Activated naive CD4-positive, alpha-beta T cell treated with anti-CD3 and anti-CD28 coated beads for 36 hours (primary cell): ENCODE data around the gene TCFL5. TPM values are rescaled to one million over a fixed set of nuclear protein-coding genes. Genes with fewer than 3 reads are reported as not detected.

ENCODE experiments used
- CTCF ChIA-PET: fragments of 350-600 bp; sonication (Branson Sonifier 250); formaldehyde crosslinking; loops from one replicate; lab custom pipeline; 2021; ENCODE audit warnings: antibody characterized with exemption; lab: Charles Lee
- DNase-seq: peaks from one replicate; pipeline ENCODE4 v3.0.0-alpha.2; 2020
- H3K27ac Mint-ChIP-seq: one replicate; pipeline ENCODE4 v1.8.0; 2021; ENCODE audit warnings: mild to moderate bottlenecking, mixed read lengths
- H3K27me3 Mint-ChIP-seq: one replicate; pipeline ENCODE4 v1.8.0; 2021; ENCODE audit warnings: low read depth, mixed read lengths
- H3K36me3 Mint-ChIP-seq: one replicate; pipeline ENCODE4 v1.8.0; 2021; ENCODE audit warnings: low read depth, mixed read lengths
- H3K4me1 Mint-ChIP-seq: one replicate; pipeline ENCODE4 v1.8.0; 2021; ENCODE audit warnings: low read depth, mixed read lengths
- H3K4me3 Mint-ChIP-seq: one replicate; pipeline ENCODE4 v1.8.0; 2021; ENCODE audit warnings: mild to moderate bottlenecking, moderate library complexity, mixed read lengths
- H3K9me3 Mint-ChIP-seq: one replicate; pipeline ENCODE4 v1.8.0; 2021; ENCODE audit warnings: mixed read lengths
- intact Hi-C: fragments of 100-400 bp; cut with micrococcal nuclease; formaldehyde crosslinking; loops from one replicate; pipeline ENCODE4 v1.15.1; 2023
- total RNA-seq, 2 experiments: library from RNA; stranded (reverse); gene quantifications; one replicate each; pipeline ENCODE4 v1.2.3, GENCODE V29; 2021

TCFL5 gene
- total RNA-seq, 2 experiments from 2014 or later: 5.4 to 5.5 TPM

DNA sequence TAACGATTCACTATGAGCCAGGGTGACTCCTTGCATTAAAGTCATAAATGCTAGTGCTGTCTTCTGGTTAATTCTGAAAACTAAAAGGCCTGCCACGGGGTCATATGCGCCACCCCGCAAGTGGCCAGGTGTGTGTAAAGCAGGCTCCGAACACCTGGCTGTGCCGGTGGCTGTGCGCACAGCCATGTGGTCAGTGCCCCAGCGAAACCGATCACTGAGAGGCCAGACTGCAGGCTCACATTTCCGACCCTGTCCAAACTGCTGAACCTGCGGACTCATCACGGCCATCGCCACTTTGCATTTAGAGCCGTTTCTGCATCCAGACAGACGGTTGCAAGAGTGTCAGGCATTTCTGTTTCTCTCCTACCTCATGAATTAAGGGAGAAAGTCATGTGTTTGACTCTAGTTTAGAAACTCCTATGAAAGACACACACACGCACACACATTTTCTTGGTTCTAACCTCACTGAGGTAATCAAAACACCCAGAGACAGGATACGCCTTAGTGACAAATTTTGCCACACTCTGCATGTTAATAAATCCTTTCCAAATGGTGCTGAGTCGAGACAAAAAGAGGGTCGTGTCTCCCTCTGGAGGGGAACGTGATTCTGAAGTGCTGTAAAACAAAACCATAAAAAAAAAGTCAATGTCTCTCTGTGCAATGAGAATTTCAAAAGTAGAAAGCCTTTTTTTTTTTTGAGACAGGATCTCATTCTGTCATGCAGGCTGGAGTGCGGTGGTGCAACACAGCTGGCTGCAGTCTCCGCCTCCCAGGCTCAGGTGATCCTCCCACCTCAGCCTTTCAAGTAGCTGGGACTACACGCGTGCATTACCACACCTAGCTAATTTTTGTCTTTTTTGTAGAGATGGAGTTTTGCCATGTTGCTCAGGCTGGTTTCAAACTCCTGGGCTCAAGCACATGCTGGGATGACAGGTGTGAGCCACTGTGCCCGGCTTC lies 31.0 kb upstream of the TCFL5 start:
- Mint-ChIP-seq H3K27me3 (no peaks in the 10 kb centered on the region), H3K9me3 (no peaks in the 10 kb centered on the region), H3K36me3 (peaks cover 49% of the 10 kb centered on the region), H3K4me1 (peaks cover 31% of the 10 kb centered on the region), H3K4me3 (no peak overlapping the region), H3K27ac (peak overlapping the region; percentile 59)
- intact Hi-C loops: no loop called here
- peak; percentile 42 for DNase-seq
- CTCF ChIA-PET: interaction anchor here (0.7 to 1.9 kb wide), 4 partner anchors 10 to 116 kb away, joined by 4 to 6 read pairs (median 6); no protein-coding TSS in a partner anchor

DNA sequence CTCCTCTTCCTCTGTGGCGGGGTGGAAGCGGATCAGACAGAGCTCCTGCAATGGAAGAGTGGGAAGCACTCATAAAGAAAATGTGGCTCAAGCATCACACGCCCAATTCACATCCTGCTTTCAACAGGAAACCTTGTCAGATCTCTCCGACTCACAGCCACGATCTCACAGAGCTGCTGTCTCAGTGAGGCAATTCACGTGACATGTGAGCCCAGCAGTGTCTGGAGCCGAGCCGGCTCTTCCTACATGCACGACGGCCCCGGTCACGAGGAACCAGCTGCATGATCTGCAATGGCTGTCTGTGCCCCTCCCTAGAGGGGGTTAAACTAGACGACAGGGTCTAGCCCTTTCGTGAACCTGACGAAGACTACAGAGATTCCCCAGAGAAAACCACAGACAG lies 29.5 kb upstream of the TCFL5 start:
- Mint-ChIP-seq H3K9me3 (no peaks in the 10 kb centered on the region), H3K27me3 (no peaks in the 10 kb centered on the region), H3K4me3 (no peak overlapping the region), H3K36me3 (peaks cover 49% of the 10 kb centered on the region), H3K27ac (peak overlapping the region; percentile 72), H3K4me1 (peaks cover 35% of the 10 kb centered on the region)
- peak; percentile 62 for DNase-seq
- intact Hi-C loops: no loop called here
- CTCF ChIA-PET: interaction anchor here (1.5 to 2.8 kb wide), 2 partner anchors 9 to 69 kb away, joined by 4 to 12 read pairs; no protein-coding TSS in a partner anchor

DNA sequence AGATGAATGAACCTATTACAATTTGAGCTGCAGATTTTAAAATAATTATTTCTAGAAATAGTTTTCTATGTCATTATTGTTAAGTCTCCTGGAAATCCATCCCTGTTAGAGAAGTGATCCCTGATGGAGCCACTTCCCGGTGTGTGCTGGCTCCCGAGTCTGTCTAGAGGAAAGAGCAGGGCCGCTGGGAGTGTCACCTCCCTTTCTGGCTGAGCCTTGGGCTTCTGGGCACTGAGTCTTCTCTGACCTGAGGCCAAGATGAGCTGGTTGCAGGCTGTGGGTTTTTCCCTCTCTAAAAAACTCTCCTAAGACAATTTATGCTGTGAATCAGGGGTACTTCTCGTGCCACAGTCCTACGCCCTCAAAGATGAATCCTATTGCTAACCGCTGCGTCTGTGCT lies 28.8 kb upstream of the TCFL5 start:
- Mint-ChIP-seq H3K27me3 (no peaks in the 10 kb centered on the region), H3K9me3 (no peaks in the 10 kb centered on the region), H3K4me1 (peaks cover 35% of the 10 kb centered on the region), H3K4me3 (no peak overlapping the region), H3K36me3 (peaks cover 46% of the 10 kb centered on the region), H3K27ac (no peak overlapping the region)
- intact Hi-C loops: no loop called here
- CTCF ChIA-PET: interaction anchor here (1.5 to 2.8 kb wide), 3 partner anchors 10 to 68 kb away, joined by 3 to 12 read pairs (median 4); no protein-coding TSS in a partner anchor
- DNase-seq: no peak

DNA sequence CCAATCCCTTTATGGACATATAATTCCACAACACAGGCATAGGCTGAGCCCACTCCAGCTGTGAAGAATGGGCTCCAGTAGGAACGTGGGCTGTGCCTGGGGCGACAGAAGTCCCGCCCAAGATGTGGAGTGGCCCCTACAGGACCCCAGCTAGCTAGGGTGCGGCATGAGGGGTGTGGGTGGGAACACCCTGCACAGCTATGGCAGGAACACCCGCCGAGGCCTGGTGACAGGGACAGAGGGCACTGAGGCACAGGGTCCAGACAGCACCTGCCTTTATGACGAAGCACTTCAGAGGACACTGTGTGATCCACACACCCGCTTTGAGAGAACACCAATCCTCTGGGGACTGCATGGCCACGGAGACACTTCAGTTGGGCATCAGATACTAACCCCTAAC lies 28.2 kb upstream of the TCFL5 start:
- Mint-ChIP-seq H3K36me3 (peaks cover 42% of the 10 kb centered on the region), H3K9me3 (no peaks in the 10 kb centered on the region), H3K4me3 (no peak overlapping the region), H3K27ac (no peak overlapping the region), H3K4me1 (peaks cover 35% of the 10 kb centered on the region), H3K27me3 (no peaks in the 10 kb centered on the region)
- intact Hi-C loops: no loop called here
- DNase-seq: no peak
- CTCF ChIA-PET: interaction anchor here (0.8 to 2.8 kb wide), 4 partner anchors 8 to 67 kb away, joined by 3 to 12 read pairs (median 4); no protein-coding TSS in a partner anchor

DNA sequence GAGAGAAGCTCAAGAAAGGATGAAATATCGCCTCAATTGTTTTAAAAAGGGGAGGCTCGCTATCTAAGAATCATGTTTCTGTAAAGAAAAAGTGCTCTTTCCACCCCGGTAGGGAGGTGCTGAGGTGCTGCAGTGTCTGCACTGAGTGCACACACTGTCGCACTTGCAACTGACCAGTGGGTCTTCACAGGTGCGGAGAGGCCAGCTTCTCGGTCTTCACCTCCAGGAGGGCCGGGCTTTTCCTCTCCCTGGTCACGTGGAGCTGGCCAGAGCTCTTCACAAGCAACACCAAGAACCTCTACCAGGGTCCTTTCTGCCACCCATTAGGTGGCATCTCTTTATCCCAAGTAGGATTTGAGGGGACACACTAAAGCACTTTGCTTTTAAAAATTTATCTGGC lies 27.8 kb upstream of the TCFL5 start:
- H3K27me3 Mint-ChIP-seq: no peaks in the 10 kb centered on the region
- CTCF ChIA-PET: interaction anchor here (0.8 to 2.8 kb wide), 3 partner anchors 8 to 12 kb away, joined by 3 to 12 read pairs (median 4); no protein-coding TSS in a partner anchor
- H3K36me3 Mint-ChIP-seq: peaks cover 41% of the 10 kb centered on the region
- no peak overlapping the region for H3K4me3 Mint-ChIP-seq
- peaks cover 35% of the 10 kb centered on the region for H3K4me1 Mint-ChIP-seq
- no peak for DNase-seq
- intact Hi-C loops: no loop called here
- no peaks in the 10 kb centered on the region for H3K9me3 Mint-ChIP-seq
- no peak overlapping the region for H3K27ac Mint-ChIP-seq

DNA sequence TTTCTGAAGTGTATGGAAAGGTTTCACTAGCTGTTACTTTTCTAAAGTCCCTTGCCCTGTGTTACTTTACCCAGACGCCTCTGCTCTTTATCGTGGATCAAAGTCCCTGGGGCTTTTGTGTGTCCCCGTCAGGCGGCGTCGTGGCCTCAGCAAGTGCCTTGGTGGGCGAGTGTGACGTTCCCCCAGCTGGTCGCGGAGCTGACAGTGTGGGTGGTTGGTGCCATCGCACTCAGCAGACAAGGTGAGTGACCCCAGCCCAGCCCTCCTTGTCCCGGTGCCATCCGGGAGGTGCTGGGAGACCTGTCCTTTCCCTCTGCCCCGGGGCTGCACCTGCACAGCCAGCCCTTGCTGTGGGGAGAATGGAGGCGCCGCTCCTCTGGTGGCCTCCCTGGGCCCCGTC lies 27.3 kb upstream of the TCFL5 start:
- Mint-ChIP-seq H3K9me3 (no peaks in the 10 kb centered on the region), H3K4me3 (no peak overlapping the region), H3K4me1 (peaks cover 35% of the 10 kb centered on the region), H3K36me3 (peaks cover 36% of the 10 kb centered on the region), H3K27ac (no peak overlapping the region), H3K27me3 (no peaks in the 10 kb centered on the region)
- CTCF ChIA-PET: interaction anchor here (0.8 to 2.8 kb wide), 3 partner anchors 9 to 13 kb away, joined by 3 to 12 read pairs (median 4); no protein-coding TSS in a partner anchor
- intact Hi-C loops: no loop called here
- no peak for DNase-seq

DNA sequence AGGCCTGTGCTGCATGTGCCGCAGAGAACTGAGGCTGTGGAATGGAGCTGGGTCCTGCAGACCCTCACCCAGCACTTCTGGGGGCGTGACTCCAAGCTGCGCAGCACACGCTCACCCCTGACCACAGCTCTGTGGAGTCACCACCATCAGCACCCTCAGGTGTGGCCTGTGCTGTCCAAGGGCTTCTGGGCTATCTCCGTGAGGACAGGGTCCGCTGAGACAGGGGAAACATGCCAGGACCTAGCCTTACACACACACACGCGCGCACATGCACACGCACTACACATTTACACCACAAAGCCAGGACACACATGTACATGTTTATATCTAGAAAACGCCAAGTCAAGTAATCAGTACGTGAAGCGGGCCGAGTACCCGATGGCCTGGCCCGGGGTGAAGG lies 26.8 kb upstream of the TCFL5 start:
- H3K36me3 Mint-ChIP-seq: peaks cover 31% of the 10 kb centered on the region
- DNase-seq: no peak
- CTCF ChIA-PET: interaction anchor here (2.2 kb wide), 1 partner anchor 11 kb away, joined by 7 read pairs; no protein-coding TSS in a partner anchor
- intact Hi-C loops: no loop called here
- peaks cover 32% of the 10 kb centered on the region for H3K4me1 Mint-ChIP-seq
- no peak overlapping the region for H3K27ac Mint-ChIP-seq
- no peak overlapping the region for H3K4me3 Mint-ChIP-seq
- no peaks in the 10 kb centered on the region for H3K9me3 Mint-ChIP-seq
- no peaks in the 10 kb centered on the region for H3K27me3 Mint-ChIP-seq

DNA sequence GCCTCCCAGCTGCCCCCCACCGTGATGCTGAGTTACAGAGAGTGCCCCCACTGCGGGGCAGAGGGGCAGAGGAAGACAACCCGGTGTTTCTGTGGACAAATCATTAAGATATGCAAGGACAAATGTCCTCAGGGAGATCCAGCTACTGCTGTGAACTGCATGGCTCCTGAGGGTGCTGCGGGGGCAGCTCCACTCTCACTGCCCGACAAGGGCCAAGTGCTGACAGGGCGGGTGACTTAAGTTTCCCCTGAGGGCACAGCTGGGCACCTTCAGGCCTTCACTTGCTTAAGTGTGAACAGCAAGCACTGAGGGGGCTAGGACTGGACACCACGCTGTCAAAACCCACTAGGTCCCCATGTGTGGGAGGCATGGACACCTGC lies 26.2 kb upstream of the TCFL5 start:
- peaks cover 27% of the 10 kb centered on the region for H3K4me1 Mint-ChIP-seq
- H3K9me3 Mint-ChIP-seq: no peaks in the 10 kb centered on the region
- CTCF ChIA-PET: interaction anchor here (0.9 to 2.2 kb wide), 2 partner anchors 11 to 19 kb away, joined by 3 to 7 read pairs; no protein-coding TSS in a partner anchor
- DNase-seq: no peak
- H3K36me3 Mint-ChIP-seq: peaks cover 28% of the 10 kb centered on the region
- H3K4me3 Mint-ChIP-seq: no peak overlapping the region
- intact Hi-C loops: no loop called here
- no peak overlapping the region for H3K27ac Mint-ChIP-seq
- H3K27me3 Mint-ChIP-seq: no peaks in the 10 kb centered on the region

DNA sequence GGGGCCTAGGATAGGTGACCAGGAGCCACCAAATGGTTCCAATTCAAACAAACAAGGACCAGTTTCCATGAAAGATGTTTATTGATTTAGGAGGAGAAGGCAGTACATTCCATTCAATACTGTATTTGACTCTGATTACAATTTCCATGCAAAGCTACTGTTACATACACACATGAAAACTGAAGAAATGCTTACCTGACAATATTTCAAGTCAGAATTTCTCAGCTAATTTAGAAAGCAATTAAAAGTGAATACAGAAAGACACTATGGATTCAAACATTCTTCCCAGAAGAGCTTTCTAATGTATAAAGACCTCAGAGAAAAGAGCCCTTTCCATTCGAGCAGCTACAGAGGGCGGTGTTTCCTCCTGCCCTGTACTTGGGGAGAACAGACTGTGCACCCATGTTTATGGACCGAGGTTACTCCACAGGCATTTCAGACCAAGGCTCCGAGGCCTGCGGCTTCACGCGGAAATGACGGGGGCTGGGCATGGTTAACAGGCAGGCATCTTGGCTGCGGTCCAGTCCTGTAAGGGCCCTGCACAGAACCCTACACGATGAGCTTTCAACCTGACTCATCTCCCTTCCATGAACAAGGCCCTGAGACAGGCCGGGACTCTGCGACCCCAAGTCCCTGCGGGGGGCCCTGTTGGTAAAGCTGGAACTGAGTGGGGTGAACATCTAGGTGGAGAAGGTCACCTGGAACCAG lies 25.7 kb upstream of the TCFL5 start:
- Mint-ChIP-seq H3K4me1 (peaks cover 22% of the 10 kb centered on the region), H3K27me3 (no peaks in the 10 kb centered on the region), H3K9me3 (no peaks in the 10 kb centered on the region), H3K4me3 (no peak overlapping the region), H3K36me3 (peaks cover 23% of the 10 kb centered on the region), H3K27ac (peak overlapping the region; percentile 50)
- DNase-seq: peak; percentile 40
- CTCF ChIA-PET: interaction anchor here (0.9 to 2.2 kb wide), 2 partner anchors 12 to 20 kb away, joined by 3 to 7 read pairs; no protein-coding TSS in a partner anchor
- intact Hi-C loops: no loop called here

DNA sequence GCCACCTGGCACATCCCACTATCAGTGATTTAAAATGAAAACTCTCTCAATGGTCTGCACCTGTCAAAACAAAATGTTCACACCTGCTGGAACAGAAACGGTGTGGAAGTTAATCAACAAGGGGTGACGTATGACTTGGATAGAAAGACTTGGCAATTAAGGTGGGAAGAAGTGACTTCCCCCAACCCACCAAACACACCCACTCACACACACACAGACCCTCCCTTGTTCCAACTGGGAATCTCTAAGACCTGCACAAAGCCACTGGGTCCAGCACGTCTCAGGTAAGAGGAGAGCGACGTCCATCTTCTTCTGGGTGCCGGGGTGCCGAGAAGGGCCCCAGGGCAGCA lies 25.1 kb upstream of the TCFL5 start:
- no peak overlapping the region for H3K4me3 Mint-ChIP-seq
- no peaks in the 10 kb centered on the region for H3K27me3 Mint-ChIP-seq
- no peak for DNase-seq
- H3K27ac Mint-ChIP-seq: no peak overlapping the region
- peaks cover 16% of the 10 kb centered on the region for H3K4me1 Mint-ChIP-seq
- CTCF ChIA-PET: interaction anchor here (2.2 kb wide), 1 partner anchor 13 kb away, joined by 7 read pairs; no protein-coding TSS in a partner anchor
- H3K9me3 Mint-ChIP-seq: no peaks in the 10 kb centered on the region
- H3K36me3 Mint-ChIP-seq: peaks cover 19% of the 10 kb centered on the region
- intact Hi-C loops: no loop called here

DNA sequence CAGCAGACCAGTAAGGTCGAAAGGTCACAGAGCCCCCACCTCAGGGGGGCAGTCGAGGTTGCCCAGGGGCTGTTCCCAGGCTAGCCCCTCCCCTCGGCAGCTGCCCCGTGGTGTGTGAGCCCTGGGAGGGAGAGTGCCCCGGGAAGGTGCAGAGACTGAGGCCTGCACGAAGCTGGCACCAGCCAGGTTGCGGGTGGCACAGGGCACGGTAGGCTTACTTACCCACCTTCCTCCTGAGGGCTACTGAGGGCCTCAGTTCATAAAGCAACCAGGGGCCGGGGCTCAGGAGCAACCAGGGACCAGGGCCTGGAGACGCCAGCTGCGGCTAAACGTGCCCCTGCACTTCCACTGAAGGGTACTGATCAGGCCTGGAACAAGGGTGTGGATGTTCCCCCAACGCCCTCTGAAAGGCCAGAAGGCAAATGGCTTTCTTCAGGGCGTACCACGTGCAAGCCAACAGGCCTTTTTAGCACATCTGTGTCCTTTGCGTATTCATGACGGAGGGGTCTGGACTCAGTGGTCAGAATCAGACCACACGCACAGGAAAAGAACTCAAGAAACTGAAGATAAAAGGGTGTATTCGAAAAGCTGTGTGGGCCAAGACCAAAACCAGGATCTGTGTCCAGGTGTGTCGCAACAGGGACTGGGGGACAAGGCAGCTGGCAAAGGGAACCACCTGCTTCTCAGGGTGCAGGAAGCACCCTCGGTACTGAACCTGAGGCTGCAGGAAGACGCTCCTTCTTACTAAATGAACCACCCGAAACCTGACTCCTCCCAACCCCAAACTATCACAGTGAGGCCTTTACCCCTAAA lies 24.5 kb upstream of the TCFL5 start:
- no peaks in the 10 kb centered on the region for H3K9me3 Mint-ChIP-seq
- peaks cover 10% of the 10 kb centered on the region for H3K4me1 Mint-ChIP-seq
- intact Hi-C loops: no loop called here
- no peak overlapping the region for H3K27ac Mint-ChIP-seq
- no peak overlapping the region for H3K4me3 Mint-ChIP-seq
- no peak for DNase-seq
- CTCF ChIA-PET: interaction anchor here (2.2 kb wide), 1 partner anchor 13 kb away, joined by 7 read pairs; no protein-coding TSS in a partner anchor
- H3K27me3 Mint-ChIP-seq: no peaks in the 10 kb centered on the region
- H3K36me3 Mint-ChIP-seq: peaks cover 17% of the 10 kb centered on the region
